HG03280 (cell line): ENCODE measurements around the gene EIF1AX.

Source experiments
- ATAC-seq: cut with Tn5 transposase; IDR thresholded peaks from one replicate; pipeline ENCODE4 v1.9.1; 2021; ENCODE audit warnings: mild to moderate bottlenecking, moderate library complexity; ENCODE audit not compliant: unreplicated experiment

Gene EIF1AX

DNA sequence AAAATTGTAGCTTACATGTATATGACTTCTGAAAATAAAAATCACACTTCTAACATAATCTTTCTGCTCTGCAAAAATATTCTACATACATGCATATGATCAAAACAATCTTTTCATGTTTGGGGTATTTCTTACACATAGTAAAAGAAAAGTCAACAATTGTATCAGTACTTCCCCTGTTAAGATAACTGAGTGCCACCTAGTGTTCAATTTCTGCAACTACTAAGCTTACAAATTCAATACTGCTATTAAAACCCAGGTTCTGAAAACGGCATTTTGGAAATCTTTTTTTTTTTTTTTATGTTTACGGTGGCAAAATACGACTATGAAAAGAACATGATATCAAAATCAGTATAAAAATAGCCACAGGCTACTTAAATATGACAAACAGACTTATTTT is 14.2 kb downstream of the EIF1AX start:
- peak; percentile 72 for ATAC-seq

DNA sequence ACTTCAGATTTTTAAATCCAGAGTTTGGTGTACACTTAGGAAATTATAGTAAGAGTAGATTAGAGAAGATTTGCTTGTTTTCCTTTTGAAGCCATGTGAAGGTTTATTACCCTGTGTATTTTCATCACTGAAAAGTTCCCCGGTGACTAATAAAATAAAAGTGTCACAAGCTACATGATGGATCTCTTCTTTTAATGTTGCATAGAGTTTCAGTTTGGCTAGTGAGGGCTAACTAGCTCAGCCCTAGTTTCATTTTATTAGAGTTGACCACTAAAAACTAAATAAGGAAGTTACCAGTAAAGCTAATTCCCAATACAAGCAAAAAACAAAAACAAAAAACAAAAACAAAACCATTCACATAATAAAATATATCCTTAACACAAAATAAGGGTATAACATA is 14.8 kb downstream of the EIF1AX start:
- ATAC-seq, result peak; percentile 61

GRCh38 chrX:20124964-20125363 is 16.7 kb downstream of the EIF1AX start:
- ATAC-seq, result no peak

DNA sequence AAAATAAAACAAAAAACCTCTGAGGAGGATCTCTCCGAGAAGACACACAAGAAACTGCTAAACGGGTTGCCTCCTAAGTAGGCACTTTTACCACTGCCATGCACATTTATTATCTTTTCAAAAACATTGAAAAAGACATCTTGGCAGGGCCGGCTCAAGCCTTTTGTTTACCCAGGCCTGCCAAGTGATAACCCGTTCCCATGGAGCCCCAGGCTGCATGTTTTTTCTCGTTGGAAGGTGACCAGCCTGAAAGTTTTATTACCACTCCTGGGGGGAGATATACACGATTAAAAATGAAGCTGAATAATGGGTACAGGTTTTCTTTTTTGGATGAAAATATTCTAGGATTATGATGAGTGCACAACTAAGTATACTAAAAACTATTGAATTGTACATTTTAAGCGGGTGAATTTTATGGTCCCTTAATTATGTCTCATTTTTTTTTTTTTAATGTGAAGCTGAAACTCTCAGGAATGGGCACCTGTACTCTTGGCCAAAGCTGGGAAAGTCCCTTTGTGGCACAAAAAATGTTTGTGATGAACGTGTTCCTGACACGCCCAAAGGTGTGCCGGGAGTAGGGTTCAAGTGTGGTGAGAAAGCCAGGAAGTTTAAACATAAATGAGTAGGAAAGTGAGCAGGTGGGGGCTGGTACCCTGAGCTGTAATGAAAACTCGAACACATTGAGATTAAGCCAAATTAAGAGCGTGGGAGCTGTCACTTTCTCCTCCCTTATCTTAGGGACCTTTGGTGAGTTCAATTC is 23.4 kb downstream of the EIF1AX start:
- ATAC-seq, result no peak

GRCh38 chrX:20116577-20117240 is 24.9 kb downstream of the EIF1AX start, which contains the start of gene MAP7D2:
Gene MAP7D2, minus strand, starts transcription at chrX:20116907. Its CDS starts 28 bp downstream, at chrX:20116879.
- no peak for ATAC-seq

- ATAC-seq, result no peak
Measured at GRCh38 chrX:20116087-20116576, 25.5 kb downstream of the EIF1AX start.

GRCh38 chrX:20112022-20112774 is 29.4 kb downstream of the EIF1AX start:
- ATAC-seq, result no peak

- ATAC-seq, result no peak
Measured at GRCh38 chrX:20111271-20111670, 30.4 kb downstream of the EIF1AX start.

DNA sequence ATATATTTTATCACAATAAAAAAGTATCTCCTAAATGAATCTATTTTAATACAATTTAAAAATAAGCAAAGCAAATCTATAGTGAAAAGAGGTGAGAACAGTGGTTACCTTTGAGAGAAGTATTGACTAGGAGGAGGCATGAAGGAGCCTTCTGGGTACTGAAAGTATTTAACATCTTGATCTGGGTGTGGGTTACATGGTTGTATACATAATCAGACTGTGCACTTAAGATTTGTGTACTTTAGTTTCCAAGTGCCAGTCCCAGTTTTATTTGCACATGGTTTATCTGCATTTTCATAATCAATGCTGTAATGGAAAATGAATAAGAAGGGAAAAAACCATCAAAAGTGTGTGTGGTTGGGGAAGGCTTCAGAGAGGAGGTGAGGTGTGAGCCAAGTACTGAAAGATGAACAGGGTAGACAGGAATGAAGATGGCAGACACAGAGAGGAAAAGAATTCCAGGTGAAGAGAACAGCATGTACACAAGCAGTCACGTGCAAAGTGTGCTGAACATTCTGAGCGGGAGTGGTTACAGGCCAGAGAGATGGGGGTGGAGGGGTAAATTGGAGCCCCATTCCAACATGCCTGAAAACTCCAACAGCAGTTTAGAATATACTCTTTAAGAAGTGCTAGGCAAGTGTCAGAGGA is 39.6 kb downstream of the EIF1AX start:
- ATAC-seq, result no peak

- ATAC-seq, result no peak
Measured at GRCh38 chrX:20091499-20091898, 50.1 kb downstream of the EIF1AX start.

DNA sequence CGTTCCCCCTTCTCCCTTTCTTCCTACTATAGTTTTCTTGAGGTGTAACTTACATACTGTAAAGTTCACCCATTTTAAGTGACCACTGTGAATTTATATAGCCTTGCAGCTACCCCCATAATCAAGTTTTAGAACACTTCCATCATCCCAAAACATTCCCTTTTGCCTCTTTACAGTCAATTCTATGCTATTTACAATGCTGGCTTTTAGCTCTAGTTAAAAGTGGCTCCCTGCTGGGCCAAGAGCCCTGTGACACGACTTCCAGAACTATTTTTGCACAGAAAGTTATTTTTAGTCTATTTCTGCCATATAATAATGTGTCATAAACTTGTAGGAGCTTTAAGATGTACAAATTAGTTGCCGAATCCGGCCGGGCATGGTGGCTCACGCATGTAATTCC is 51.8 kb downstream of the EIF1AX start:
- no peak for ATAC-seq

DNA sequence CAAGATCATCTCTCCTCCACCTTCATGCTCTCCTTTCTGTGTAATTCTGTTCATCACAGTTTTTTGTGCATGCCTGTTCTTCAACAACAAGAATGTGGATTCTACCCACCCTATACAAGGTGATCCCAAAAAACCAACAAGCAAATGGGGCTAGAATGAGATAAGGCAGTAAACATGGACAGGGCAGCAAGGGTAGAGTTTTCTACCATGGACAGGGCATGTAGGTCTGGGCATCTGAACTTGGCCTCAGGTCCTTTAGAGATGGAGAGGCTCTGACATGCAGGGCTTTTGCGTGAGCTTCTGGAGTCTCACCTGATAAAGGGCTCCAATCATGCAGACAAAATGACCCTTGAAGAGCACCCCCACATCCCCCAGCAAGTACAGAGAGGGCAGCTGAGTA is 61.4 kb downstream of the EIF1AX start:
- no peak for ATAC-seq
